Esophagus (tissue), 2 donors: ENCODE results near the gene ARHGAP31. TPM values are rescaled to one million over a fixed set of nuclear protein-coding genes. Genes with fewer than 3 reads are reported as not detected.
A peak's percentile ranks its signal among the peaks of the same experiment; 100 is the strongest.

ENCODE experiments used
- H3K27ac ChIP-seq, 2 donors: one replicate each; pipeline ENCODE4 v1.5.1; 2013; ENCODE audit warnings: low read depth in 2 of 2, mild to moderate bottlenecking in 2 of 2, inconsistent platforms in 1 of 2, low read length in 1 of 2, moderate library complexity in 1 of 2
- H3K27me3 ChIP-seq, 2 donors: one replicate each; pipeline ENCODE4 v1.6.1; 2013; ENCODE audit warnings: low read length in 2 of 2, control low read depth in 1 of 2, mild to moderate bottlenecking in 1 of 2; ENCODE audit not compliant: insufficient read depth in 2 of 2, control insufficient read depth in 1 of 2
- H3K36me3 ChIP-seq, 2 donors: one replicate each; pipeline ENCODE4 v1.6.1; 2013; ENCODE audit warnings: low read length in 1 of 2; ENCODE audit not compliant: control insufficient read depth in 2 of 2, insufficient read depth in 2 of 2
- H3K4me1 ChIP-seq, 2 donors: one replicate each; pipeline ENCODE4 v1.6.1; 2013; ENCODE audit warnings: low read length in 1 of 2; ENCODE audit not compliant: control insufficient read depth in 2 of 2, insufficient read depth in 2 of 2
- H3K4me3 ChIP-seq, 2 donors: one replicate each; pipeline ENCODE4 v1.5.1; 2013; ENCODE audit warnings: low read length in 2 of 2, mild to moderate bottlenecking in 2 of 2, low read depth in 1 of 2, moderate library complexity in 1 of 2
- H3K9me3 ChIP-seq, 2 donors: one replicate each; pipeline ENCODE4 v1.6.1; 2013; ENCODE audit warnings: mild to moderate bottlenecking in 2 of 2, low read depth in 1 of 2, low read length in 1 of 2, moderate library complexity in 1 of 2; ENCODE audit not compliant: control insufficient read depth in 2 of 2, insufficient read depth in 1 of 2
- WGBS, 2 donors: extraction: QIAGEN DNeasy Blood & Tissue Kit; methylation state at CpG; one replicate each; pipeline ENCODE4 v1.1.7; 2013; 5-methylcytosine and 5-hydroxymethylcytosine counted together
- polyA plus RNA-seq, 2 donors: library from polyadenylated mRNA; stranded (reverse); fragments of 200-250 nt; gene quantifications; one replicate each; pipeline ENCODE4 v1.2.3, GENCODE V29; 2013
- donor health status: healthy with polysubstance abuse.
- donor health status: Bipolar disorder and iron deficiency.

Gene ARHGAP31
- polyA plus RNA-seq, 2 donors: 1.6 TPM

GRCh38 chr3:119434703-119435102, 140.5 kb downstream of the ARHGAP31 start:
- Histone ChIP-seq H3K9me3 (peaks cover 0 to 1% of the 10 kb centered on the region in 2 donors), H3K27me3 (no peaks in the 10 kb centered on the region), H3K4me1 (no peaks in the 10 kb centered on the region), H3K27ac (no peak overlapping the region), H3K4me3 (no peak overlapping the region), H3K36me3 (peaks cover 21% of the 10 kb centered on the region in 2 donors)
- WGBS, 2 donors: 97 to 98% methylated on average over 4 of the region's 4 CpGs

GRCh38 chr3:119436977-119437376, 142.8 kb downstream of the ARHGAP31 start:
- Histone ChIP-seq H3K4me3 (no peak overlapping the region), H3K4me1 (no peaks in the 10 kb centered on the region), H3K36me3 (peaks cover 17 to 18% of the 10 kb centered on the region in 2 donors), H3K27ac (no peak overlapping the region), H3K27me3 (no peaks in the 10 kb centered on the region), H3K9me3 (no peaks in the 10 kb centered on the region)
- 91 to 97% methylated on average over 1 of the region's 1 CpG for WGBS, 2 donors

- no peaks in the 10 kb centered on the region for H3K9me3 ChIP-seq
- H3K27ac ChIP-seq: no peak overlapping the region
- 89 to 90% methylated on average over 6 of the region's 6 CpGs for WGBS, 2 donors
- H3K27me3 ChIP-seq: no peaks in the 10 kb centered on the region
- peaks cover 17% of the 10 kb centered on the region in 2 donors for H3K36me3 ChIP-seq
- no peak overlapping the region for H3K4me3 ChIP-seq
- no peaks in the 10 kb centered on the region for H3K4me1 ChIP-seq
Measured at GRCh38 chr3:119437691-119438258, 143.6 kb downstream of the ARHGAP31 start.

- Histone ChIP-seq H3K36me3 (peaks cover 6 to 10% of the 10 kb centered on the region in 2 donors), H3K27me3 (no peaks in the 10 kb centered on the region), H3K4me1 (no peaks in the 10 kb centered on the region), H3K4me3 (no peak overlapping the region), H3K27ac (no peak overlapping the region), H3K9me3 (no peaks in the 10 kb centered on the region)
Measured at GRCh38 chr3:119443179-119443578, 149.0 kb downstream of the ARHGAP31 start.

- H3K27me3 ChIP-seq: no peaks in the 10 kb centered on the region
- 95 to 97% methylated on average over 2 of the region's 2 CpGs for WGBS, 2 donors
- no peaks in the 10 kb centered on the region for H3K4me1 ChIP-seq
- peaks cover 6 to 10% of the 10 kb centered on the region in 2 donors for H3K36me3 ChIP-seq
- H3K4me3 ChIP-seq: no peak overlapping the region
- no peaks in the 10 kb centered on the region for H3K9me3 ChIP-seq
- no peak overlapping the region for H3K27ac ChIP-seq
Measured at GRCh38 chr3:119444590-119444989, 150.4 kb downstream of the ARHGAP31 start.

GRCh38 chr3:119453822-119454221, 159.6 kb downstream of the ARHGAP31 start:
- Histone ChIP-seq H3K36me3 (peaks cover 14 to 22% of the 10 kb centered on the region in 2 donors), H3K4me3 (no peak overlapping the region), H3K4me1 (no peaks in the 10 kb centered on the region), H3K9me3 (no peaks in the 10 kb centered on the region), H3K27me3 (no peaks in the 10 kb centered on the region), H3K27ac (no peak overlapping the region)
- WGBS, 2 donors: 75 to 92% methylated on average over 1 of the region's 1 CpG

- Histone ChIP-seq H3K4me1 (no peaks in the 10 kb centered on the region), H3K4me3 (no peak overlapping the region), H3K36me3 (peaks cover 11 to 16% of the 10 kb centered on the region in 2 donors), H3K27me3 (no peaks in the 10 kb centered on the region), H3K27ac (no peak overlapping the region), H3K9me3 (no peaks in the 10 kb centered on the region)
- 83 to 94% methylated on average over 1 of the region's 1 CpG for WGBS, 2 donors
Measured at GRCh38 chr3:119456469-119456868, 162.3 kb downstream of the ARHGAP31 start.

GRCh38 chr3:119457246-119457645, 163.1 kb downstream of the ARHGAP31 start:
- Histone ChIP-seq H3K4me3 (no peak overlapping the region), H3K9me3 (no peaks in the 10 kb centered on the region), H3K27ac (no peak overlapping the region), H3K4me1 (peaks cover 0 to 2% of the 10 kb centered on the region in 2 donors), H3K27me3 (no peaks in the 10 kb centered on the region), H3K36me3 (peaks cover 11 to 16% of the 10 kb centered on the region in 2 donors)
- WGBS, 2 donors: 94 to 95% methylated on average over 4 of the region's 4 CpGs

- Histone ChIP-seq H3K27me3 (no peaks in the 10 kb centered on the region), H3K4me1 (peaks cover 0 to 2% of the 10 kb centered on the region in 2 donors), H3K27ac (peak within 1 kb of the TSS; percentile 87 to 95), H3K9me3 (no peaks in the 10 kb centered on the region), H3K4me3 (peak within 1 kb of the TSS; percentile 91 to 100), H3K36me3 (peaks cover 0 to under 1% of the 10 kb centered on the region in 2 donors)
- WGBS, 2 donors: 4 to 5% methylated on average over 51 of the region's 51 CpGs
Measured at GRCh38 chr3:119463171-119464169, 169.3 kb downstream of the ARHGAP31 start, which contains the start of gene TMEM39A. Gene TMEM39A (minus strand): TSS chr3:119463615. CDS start chr3:119462074, 1,541 bp downstream.
